Measurements from ENCODE around the gene CELF2. TPM values are rescaled to one million over a fixed set of nuclear protein-coding genes. Genes with fewer than 3 reads are reported as not detected.
"Not testable (repeated sequence)": the region's sequence is repeated elsewhere in the genome, so short reads cannot be mapped to it uniquely, and the experiment has no call there.

Gene CELF2
- total RNA-seq, 1 experiment from 2014 or later: 0.27 TPM

DNA sequence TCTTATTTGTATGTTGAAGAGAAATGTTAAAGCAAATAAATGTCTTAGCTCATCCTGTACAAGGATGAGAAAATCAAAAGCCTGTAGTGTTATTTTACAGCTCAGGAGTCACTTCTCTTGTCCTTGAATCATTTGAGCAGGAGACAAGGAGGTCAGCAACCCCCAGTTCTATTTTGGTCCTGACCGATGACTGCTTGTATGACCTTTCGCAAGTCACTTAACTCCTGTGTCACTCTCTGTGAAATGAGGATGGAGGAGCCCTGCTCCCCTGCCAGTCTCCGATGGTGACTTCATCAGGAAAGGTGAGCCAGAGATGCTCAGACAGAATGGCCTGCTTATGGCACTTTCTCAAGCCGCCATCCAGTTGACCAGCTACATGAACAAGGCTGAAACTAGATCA lies 101.0 kb downstream of the CELF2 start:
- DNase-seq (ENCODE audit: extremely low read depth, low read depth): no peak

DNA sequence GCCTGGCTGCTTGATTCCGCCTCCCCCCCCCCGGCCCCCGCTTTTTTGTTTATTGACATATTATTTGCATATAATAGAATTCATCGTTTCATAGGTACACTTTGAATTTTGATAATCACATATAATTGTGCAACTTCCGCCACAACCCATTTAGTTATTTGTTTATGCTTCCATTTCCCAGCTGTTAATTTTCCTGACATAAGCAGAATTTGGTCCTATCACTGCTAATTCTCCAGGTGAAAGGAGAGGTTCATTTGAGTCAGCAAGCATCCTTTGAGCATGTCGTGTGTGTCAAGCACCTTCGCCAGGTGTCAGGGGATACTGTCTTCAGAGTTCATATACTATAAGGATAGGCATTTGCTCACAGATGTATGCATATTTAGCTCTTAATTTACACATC lies 102.2 kb downstream of the CELF2 start:
- DNase-seq (ENCODE audit: extremely low read depth, low read depth): no peak

DNA sequence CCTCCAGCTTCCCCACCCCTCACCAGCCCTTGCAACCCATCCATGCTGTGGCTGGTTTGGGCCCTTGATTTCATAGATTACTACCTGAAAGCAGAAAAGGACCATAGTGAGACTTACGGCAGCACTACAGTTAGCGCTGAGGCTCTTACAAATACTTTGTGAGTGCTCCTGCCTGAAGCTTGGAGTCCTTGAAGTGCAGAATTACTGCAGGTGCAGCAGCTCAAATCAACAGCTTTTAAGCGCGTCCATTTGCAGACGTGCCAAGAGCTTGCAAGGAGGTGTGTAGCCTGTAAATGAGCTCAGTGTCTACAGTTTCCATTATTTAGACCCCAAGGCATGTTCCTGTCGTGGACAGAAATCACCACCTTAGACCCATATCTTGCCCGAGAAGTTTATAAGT lies 103.0 kb downstream of the CELF2 start:
- DNase-seq (ENCODE audit: extremely low read depth, low read depth): no peak

DNA sequence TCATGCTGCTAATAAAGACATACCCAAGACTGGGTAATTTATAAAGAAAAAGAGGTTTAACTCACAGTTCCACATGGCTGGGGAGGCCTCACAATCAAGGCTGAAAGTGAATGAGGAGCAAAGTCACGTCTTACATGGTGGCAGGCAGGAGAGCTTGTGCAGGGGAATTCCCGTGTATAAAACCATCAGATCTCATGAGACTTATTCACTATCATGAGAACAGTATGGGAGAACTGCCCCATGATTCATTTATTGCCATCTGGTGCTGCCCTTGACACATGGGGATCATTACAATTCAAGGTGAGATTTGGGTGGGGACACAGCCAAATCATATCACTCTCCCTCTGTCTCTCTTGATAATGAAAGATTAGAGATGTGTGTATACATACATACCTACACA lies 106.2 kb downstream of the CELF2 start:
- DNase-seq (ENCODE audit: extremely low read depth, low read depth): not testable (repeated sequence)

DNA sequence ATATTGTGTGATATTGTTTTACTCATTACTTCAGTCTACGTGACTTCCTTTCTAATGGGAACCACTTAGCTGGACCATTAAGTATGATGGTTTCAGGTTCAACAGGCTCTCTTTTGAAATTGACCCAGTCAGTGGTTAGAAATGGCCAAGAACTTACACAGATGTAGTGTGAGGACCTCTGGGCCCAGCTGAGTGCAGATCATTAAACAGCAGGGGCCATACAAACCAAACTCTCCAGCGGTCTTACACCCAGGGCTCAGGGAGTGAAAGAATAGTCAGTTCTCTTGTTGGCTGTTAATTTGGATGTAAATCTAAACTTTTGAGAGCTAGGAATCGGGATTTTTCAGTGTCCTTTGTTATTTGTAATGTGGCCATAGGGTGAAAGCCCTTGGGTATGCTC lies 107.3 kb downstream of the CELF2 start:
- no peak for DNase-seq (ENCODE audit: extremely low read depth, low read depth)

DNA sequence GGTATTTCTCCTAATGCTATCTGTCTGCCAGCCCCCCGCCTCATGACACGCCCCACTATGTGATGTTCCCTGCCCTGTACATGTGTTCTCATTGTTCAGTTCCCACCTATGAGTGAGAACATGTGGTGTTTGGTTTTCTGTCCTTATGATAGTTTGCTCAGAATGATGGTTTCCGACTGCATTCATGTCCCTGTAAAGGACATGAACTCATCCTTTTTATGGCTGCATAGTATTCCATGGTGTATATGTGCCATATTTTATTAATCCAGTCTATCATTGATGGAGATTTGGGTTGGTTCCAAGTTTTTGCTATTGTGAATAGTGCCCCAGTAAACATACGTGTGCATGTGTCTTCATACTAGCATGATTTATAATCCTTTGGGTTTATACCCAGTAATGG lies 109.3 kb downstream of the CELF2 start:
- DNase-seq (ENCODE audit: extremely low read depth, low read depth): not testable (repeated sequence)

DNA sequence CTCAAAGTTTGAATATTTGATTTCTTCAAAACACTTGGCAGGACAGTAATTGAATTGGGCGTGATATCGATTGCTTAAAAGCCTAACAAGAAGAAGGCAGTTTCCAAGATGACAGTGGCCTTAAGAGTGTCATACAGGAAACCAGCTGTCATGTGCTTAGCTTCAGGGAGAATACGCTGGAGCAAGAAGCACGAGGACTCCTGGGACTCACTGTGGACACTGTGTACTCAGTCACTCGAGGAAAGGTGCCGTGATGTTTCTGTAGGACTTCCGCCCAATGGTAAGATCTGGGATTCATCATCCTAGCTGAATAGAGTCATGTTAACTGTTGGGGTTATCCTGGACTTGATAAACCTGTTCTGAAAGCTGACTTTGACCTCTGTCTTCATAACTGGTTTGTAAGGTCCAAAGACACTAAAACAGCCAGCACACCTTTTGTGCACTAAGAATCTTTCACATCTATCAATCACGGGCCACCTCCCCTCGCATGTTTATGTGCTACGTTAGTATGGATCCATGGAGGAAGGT lies 113.5 kb downstream of the CELF2 start:
- DNase-seq (ENCODE audit: extremely low read depth, low read depth): no peak

DNA sequence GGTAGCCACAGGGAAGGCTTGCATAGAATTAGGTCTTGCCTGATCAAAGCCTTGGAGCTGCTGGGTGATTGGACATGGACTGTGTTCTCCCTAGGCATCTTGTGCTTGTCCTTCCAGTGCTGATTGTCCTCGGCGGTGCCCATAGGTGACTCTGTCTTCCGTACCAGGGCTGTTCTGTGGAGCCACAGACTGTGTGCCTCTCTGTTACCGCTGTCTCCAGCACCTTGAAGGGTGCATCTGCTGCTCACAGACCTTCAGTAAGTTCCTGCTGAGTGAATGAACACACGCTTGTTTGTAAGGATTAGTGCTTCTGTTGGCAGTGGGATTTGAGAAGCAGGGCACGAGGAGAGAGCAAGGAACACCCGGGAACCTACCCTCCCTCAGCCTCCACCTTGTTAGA lies 116.7 kb downstream of the CELF2 start:
- no peak for DNase-seq (ENCODE audit: extremely low read depth, low read depth)

DNA sequence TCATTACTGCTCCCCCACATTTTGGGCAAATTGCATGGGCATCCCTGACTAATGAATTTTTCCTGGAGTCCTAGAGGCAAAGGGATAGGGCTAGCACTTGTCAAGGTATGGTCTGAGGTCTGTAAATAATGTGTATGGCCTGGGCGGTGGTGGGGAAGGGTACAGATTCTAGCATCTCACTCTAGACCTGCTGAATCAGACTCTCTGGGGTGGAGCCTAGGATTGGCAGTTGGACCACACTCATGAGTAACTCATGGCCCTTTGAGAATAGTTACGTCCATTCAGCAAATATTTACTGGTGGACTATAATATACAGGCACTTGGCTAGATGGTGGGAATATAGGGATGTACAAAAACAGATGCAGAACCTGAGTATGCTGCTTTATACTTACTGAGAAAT lies 118.0 kb downstream of the CELF2 start:
- no peak for DNase-seq (ENCODE audit: extremely low read depth, low read depth)

DNA sequence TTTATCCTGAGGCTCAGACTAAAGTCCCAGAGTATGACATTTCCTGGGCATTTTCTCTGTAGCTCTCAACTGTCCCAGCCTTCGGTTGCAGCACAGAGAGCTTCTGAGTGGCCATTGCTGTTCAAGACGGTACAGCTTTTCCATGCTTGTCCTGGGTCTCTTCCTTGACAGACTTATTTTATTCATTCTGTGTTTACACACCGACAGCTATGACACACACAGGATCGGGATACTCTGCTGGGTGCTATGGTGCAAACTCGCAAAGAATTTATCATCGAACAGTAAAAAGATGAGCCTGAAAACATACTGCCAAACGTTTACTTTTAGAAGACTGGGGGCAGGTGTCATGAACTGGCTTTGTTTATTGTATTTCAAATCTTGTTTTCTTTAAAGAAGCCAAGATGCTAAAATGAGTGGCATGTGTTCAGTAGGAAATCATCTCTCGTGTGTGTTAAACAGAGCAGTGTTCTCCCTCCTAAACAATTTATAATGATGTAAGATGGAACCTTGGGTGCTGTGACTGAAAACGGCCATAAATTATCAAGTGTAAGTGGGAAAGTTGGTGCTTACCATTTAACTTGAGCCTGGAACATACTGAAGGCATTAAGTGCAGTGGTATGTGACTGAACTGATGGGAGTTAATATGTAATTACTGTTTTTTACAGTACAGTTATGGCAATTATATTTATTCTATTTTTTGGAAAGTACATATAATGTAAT lies 120.8 kb downstream of the CELF2 start:
- DNase-seq (ENCODE audit: extremely low read depth, low read depth): no peak

DNA sequence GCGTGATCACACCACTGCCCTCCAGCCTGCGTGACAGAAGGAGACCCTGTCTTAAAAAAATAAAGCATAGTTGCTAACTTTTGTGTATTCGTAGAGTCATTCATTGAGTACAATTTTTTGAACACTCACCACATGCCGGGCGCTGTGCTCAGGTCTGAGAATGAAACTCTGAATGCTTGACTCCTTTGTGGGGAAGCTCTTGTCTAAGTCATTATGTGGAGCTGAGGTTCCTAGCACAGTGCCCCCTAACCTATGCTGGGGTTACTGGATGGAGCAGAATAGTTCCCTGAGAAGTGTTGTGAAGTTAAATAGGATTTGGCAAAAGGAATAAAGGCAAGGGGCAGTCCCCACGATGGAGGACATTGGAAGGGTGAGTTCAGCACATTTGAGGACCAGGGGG lies 123.3 kb downstream of the CELF2 start:
- no peak for DNase-seq (ENCODE audit: extremely low read depth, low read depth)

DNA sequence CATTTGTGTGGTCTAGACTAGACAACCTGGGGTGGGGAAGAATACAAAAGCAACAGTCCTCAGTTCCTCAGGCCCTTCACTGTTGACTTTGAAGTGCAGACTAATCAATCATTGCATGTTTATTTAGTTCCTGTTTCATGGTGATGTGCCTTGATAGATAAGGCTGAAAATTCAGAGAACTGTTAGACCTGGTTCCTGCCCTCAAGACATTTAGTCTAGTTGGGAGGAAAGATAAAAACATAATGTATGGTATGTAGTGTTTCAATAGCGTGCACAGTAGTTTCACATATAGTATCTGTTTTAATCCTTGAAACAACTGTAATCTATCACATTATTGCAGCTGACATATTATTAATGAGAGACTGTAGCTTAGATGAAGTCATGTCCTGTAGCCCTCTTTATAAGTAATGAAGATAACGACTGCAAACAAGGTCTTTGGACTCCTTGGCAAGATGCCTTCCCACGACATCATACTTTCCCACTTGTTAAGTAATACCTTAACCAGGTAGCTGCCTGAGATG lies 124.0 kb downstream of the CELF2 start:
- no peak for DNase-seq (ENCODE audit: extremely low read depth, low read depth)

DNA sequence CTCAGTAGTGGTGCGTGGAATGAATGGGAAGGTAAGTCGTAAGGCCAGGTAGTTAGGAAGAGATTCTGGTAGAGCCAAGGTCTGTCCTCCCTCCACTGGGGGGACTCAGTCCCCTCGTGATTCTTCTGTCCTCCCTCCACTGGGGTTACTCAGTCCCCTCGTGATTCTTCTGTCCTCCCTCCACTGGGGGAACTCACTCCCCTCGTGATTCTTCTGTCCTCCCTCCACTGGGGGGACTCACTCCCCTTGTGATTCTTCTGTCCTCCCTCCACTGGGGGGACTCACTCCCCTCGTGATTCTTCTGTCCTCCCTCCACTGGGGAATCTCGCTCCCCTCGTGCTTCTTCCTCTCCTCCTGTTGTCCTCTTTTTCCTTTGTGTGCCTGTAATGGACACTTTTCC lies 125.1 kb downstream of the CELF2 start:
- no peak for DNase-seq (ENCODE audit: extremely low read depth, low read depth)

DNA sequence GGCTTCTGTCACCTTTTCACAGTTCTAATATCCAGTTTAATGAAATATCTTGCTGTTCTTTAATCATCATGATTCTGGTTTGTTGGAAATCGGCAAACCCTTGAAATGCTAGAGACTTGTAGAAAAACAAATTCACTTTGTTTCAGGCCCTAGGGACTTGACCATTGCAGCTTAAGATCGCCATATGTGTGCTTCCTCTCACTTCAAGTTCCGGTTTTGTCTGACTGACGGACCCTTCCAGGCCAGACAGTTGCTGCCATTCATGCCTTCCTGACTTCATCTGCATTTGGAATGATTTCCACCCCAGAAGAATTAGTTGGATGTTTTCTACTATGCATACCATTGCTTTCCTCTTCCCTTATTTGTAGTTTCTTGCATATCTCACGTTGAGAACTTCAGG lies 125.6 kb downstream of the CELF2 start:
- no peak for DNase-seq (ENCODE audit: extremely low read depth, low read depth)

DNA sequence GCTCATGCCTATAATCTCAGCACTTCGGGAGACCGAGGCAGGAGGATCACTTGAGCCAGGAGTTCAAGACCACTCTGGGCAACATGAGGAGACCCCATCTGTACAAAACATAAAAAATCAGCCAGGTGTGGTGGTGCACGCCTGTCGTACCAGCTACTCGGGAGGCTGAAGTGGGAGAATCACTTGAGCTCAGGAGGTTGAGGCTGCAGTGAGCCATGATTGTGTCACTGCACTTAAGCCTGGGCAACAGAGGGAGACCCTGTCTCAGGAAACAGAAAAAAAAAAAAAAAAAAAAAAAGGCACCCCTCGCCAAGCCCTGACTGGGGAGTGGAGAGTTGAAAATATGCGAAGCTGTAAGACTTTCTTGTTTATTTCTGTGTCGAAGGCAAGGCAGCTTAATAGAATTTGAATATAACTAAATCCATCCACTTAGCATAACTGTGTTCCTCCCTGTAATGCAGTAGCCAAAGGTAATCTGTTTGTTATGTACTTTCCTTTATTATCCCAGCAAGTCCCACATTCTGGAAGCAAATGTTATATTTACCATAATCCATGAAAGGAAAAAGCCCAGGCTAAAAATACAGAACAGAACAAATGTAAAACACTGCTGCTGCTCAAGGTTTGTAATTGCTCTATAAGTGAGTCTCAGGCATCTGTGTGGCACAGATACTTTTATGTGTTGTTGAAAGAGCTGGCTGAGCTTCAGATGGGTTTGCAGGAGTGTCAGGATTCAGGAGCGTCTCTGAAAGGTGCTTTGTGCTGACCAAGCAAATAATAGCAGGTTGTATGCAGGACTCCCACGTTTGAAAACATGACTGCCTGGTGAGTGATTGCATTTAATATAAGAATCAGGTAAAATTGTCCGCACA lies 127.2 kb downstream of the CELF2 start:
- no peak for DNase-seq (ENCODE audit: extremely low read depth, low read depth)

DNA sequence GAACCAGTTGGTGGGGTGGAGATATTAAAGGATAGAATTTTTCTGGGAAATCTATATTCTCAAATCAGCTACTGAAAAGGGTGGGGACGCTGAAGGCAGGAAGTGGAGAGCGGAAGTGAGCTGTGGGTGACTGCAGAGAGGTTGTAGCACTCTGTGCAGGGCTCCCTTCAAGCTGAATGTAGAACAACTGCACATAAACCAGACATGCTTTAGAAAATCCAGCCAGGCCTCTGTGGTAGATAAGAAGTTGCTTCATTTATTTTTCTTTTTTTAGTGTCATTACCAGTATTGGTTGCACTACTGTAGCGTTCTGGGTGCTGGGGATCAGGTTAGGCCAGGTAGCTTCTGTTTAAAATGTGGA lies 127.8 kb downstream of the CELF2 start:
- no peak for DNase-seq (ENCODE audit: extremely low read depth, low read depth)

DNA sequence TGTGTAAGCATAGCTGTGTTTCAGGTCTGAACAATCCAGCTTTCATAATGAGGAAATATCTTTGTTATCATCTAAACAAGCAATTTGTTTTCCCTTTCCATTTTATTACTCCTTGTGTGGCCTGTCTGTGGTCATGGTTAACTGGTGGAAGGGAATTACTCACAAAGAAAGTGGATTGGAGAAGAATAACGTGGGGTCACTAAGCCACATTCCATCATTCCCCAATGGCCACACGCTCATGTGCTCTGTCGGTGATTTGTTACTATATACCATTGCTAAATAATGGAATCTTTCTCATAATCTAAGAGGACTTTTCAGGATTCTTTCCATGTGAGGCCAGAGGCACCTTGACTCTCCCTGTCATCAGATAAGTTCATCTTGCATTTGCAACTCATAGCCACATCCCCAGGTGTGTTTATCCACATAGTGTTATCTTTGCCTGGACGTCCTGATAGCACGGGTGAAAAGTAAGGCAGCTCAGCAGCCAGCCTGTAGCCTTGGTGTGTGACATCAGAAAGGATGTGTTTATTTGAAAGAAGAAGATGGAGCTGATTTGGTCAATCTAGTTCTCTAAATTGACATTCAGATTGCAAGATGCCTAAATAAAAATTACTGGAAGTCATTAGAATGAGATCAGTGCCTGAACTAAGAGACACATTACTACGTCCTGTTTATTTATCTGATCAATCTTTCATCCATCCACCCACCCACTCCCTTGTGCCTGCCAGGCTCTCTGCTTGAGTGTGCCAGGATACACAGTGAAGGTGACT lies 128.9 kb downstream of the CELF2 start:
- DNase-seq (ENCODE audit: extremely low read depth, low read depth): no peak

DNA sequence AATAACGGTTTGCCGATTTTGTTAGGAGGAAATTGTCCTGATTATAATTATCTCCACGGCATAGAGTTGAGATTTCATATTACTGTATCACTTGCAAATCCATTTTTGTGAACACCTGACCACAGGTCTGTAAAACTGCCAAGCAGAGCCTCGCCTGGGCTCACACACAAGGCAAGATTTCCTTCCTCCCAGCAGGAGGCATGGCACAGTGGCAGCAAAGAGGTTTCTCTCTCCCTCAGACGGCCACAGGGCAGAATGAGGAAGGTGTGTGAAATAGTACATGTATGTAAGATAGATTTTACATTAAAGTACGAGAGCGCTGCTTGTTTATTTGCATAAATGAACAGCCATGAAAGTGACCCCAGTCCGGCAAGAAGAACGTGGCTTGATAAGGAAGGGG lies 130.1 kb downstream of the CELF2 start:
- DNase-seq (ENCODE audit: extremely low read depth, low read depth): no peak

DNA sequence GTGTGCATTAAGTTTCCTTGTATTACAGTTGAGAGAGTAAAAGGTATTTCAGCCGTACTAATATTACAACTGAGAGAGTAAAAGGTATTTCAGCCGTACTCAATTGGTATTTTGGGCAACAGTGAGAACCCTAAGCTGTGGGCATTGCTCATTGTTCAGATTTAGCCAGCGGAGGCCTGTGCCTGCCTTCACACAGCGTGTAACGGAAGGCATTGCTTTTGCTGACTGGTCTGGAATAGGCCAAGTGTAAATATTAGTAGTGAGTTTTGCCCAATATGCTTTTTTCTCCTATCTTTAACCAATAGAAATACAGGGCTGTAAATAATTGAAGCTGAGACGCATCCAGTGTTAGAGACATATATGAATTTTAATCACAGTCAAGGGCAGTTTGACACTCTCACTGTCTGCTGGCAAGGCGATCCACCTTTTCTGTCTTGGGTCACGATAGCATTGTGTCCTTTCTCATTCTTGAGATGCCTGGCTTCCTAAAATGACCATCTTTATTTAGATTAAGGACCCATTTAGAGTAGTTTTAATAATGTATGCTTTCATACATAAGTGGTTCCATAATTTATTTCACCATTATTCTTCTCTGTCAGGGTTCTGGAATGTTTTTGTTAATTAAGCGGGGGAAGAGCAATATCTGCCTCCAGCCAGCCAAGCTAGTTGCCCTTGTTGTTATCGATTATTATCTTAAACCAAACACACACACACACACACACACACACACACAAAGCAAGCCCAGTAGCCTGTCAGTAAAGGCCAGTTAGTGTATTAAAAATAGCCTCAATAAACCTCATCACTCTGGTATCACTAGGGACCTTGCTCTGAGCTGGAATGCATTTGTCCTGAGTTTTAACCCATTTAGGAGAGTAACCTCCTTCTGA lies 130.7 kb downstream of the CELF2 start:
- DNase-seq (ENCODE audit: extremely low read depth, low read depth): no peak

DNA sequence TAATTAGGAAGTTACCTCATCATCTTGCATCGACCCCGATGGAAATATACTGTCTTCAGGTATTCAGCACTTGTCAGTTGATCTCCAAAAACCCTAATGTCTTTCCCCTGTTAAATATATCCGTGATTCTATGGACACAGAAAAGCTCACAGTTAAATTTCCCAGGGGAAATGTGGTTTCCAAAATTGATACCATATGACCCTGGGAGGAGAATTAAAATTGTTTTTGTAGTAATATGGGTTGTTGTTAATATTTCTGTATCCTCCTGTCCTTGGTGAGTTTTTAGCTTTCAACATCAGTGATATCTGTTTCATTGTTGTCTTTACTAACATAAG lies 132.1 kb downstream of the CELF2 start:
- no peak for DNase-seq (ENCODE audit: extremely low read depth, low read depth)

Measured in NCI-H460 (cell line).